Mesendoderm (in vitro differentiated cells): Measurements from ENCODE around the gene CNOT4.

Experiments
- DNase-seq: peaks from one replicate; pipeline ENCODE4 v3.0.0; 2013
- H2AK5ac ChIP-seq: 2 replicates; pipeline ENCODE4 v1.6.1; 2013; ENCODE audit warnings: low read length, inconsistent platforms
- H2BK120ac ChIP-seq: 2 replicates; pipeline ENCODE4 v1.6.1; 2013; ENCODE audit warnings: low read depth, mild to moderate bottlenecking, low read length, moderate library complexity, mixed read lengths
- H2BK15ac ChIP-seq: replicated peaks from 2 replicates; pipeline ENCODE4 v1.6.1; 2013; ENCODE audit warnings: low read depth, mild to moderate bottlenecking, moderate library complexity
- H2BK5ac ChIP-seq: 2 replicates; pipeline ENCODE4 v1.6.1; 2013; ENCODE audit warnings: low read length, inconsistent platforms
- H3K18ac ChIP-seq: 2 replicates; pipeline ENCODE4 v1.6.1; 2013; ENCODE audit warnings: mild to moderate bottlenecking, low read length, mixed read lengths
- H3K23ac ChIP-seq: one replicate; pipeline ENCODE4 v1.6.1; 2013; ENCODE audit warnings: low read length
- H3K27ac ChIP-seq: 2 replicates; pipeline ENCODE4 v1.5.1; 2013; ENCODE audit warnings: low read depth, mild to moderate bottlenecking, inconsistent platforms, low read length, moderate library complexity
- H3K27me3 ChIP-seq: 2 replicates; pipeline ENCODE4 v1.6.1; 2013; ENCODE audit warnings: low read length, control low read depth, mild to moderate bottlenecking, inconsistent platforms; ENCODE audit not compliant: insufficient read depth, poor library complexity
- H3K36me3 ChIP-seq: 2 replicates; pipeline ENCODE4 v1.6.1; 2013; ENCODE audit warnings: low read length, inconsistent platforms; ENCODE audit not compliant: control insufficient read depth, insufficient read depth
- H3K4ac ChIP-seq: one replicate; pipeline ENCODE4 v1.6.1; 2013; ENCODE audit warnings: low read depth, mild to moderate bottlenecking, low read length, moderate library complexity
- H3K4me1 ChIP-seq: 2 replicates; pipeline ENCODE4 v1.6.1; 2013; ENCODE audit warnings: low read depth, low read length, inconsistent platforms; ENCODE audit not compliant: control insufficient read depth
- H3K4me2 ChIP-seq: 2 replicates; pipeline ENCODE4 v1.6.1; 2013; ENCODE audit warnings: low read length
- H3K4me3 ChIP-seq: 2 replicates; pipeline ENCODE4 v1.5.1; 2013; ENCODE audit warnings: mild to moderate bottlenecking, low read length
- H3K56ac ChIP-seq: one replicate; pipeline ENCODE4 v1.6.1; 2013; ENCODE audit warnings: low read length
- H3K79me1 ChIP-seq: 2 replicates; pipeline ENCODE4 v1.6.1; 2013; ENCODE audit warnings: low read length, inconsistent platforms
- H3K79me2 ChIP-seq: 2 replicates; pipeline ENCODE4 v1.6.1; 2013; ENCODE audit warnings: mild to moderate bottlenecking, low read length; ENCODE audit not compliant: control insufficient read depth, insufficient read depth
- H3K9ac ChIP-seq: 2 replicates; pipeline ENCODE4 v1.6.1; 2013; ENCODE audit warnings: low read length, inconsistent platforms
- H4K5ac ChIP-seq: one replicate; pipeline ENCODE4 v1.6.1; 2013; ENCODE audit warnings: low read length
- H4K8ac ChIP-seq: one replicate; pipeline ENCODE4 v1.6.1; 2013; ENCODE audit warnings: low read depth, mild to moderate bottlenecking, control low read depth, low read length, moderate library complexity
- WGBS: extraction: QIAGEN DNeasy Blood & Tissue Kit; methylation state at CpG from one replicate; pipeline ENCODE4 v1.1.7; 2013; ENCODE audit warnings: low lambda C conversion rate, missing lambda C conversion rate; ENCODE audit not compliant: insufficient coverage; ENCODE audit errors: extremely low coverage; 5-methylcytosine and 5-hydroxymethylcytosine counted together

CNOT4 gene

DNA sequence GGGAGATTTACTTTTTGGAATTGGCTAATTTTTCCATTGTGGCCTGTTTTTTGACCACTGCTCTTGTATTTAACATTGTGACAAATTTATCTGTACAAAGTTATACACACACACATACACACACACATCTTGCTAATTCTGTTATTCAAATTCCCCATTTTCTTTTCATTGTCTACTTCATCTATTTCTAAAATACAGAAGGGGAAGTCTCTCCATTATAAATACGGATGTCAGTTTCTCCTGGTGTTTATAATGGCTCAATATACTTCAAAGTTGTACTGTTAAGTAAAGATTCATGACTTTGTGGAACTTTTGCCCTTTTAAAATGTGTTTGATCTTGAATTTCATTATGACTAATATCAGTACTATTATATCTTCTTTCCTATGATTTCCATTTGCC, 81.0 kb downstream of the CNOT4 start:
- H2BK5ac ChIP-seq = no peak overlapping the region
- H3K79me2 ChIP-seq = peaks cover 2% of the 10 kb centered on the region
- no peak overlapping the region for H3K18ac ChIP-seq
- H3K4me1 ChIP-seq = no peaks in the 10 kb centered on the region
- H2AK5ac ChIP-seq = no peak overlapping the region
- no peaks in the 10 kb centered on the region for H3K27me3 ChIP-seq
- no peak overlapping the region for H3K4me3 ChIP-seq
- H3K36me3 ChIP-seq = no peaks in the 10 kb centered on the region
- WGBS = no CpG with 5 or more reads among the region's 1 CpG
- no peak overlapping the region for H4K5ac ChIP-seq
- H3K27ac ChIP-seq = no peak overlapping the region
- no peak overlapping the region for H3K23ac ChIP-seq
- H2BK120ac ChIP-seq = no peak overlapping the region
- no peak overlapping the region for H3K56ac ChIP-seq
- no peak overlapping the region for H3K4ac ChIP-seq
- H2BK15ac ChIP-seq = no peak overlapping the region
- peaks cover 4% of the 10 kb centered on the region for H3K79me1 ChIP-seq
- H4K8ac ChIP-seq = no peak overlapping the region
- DNase-seq = no peak
- H3K4me2 ChIP-seq = no peak overlapping the region
- H3K9ac ChIP-seq = no peak overlapping the region

DNA sequence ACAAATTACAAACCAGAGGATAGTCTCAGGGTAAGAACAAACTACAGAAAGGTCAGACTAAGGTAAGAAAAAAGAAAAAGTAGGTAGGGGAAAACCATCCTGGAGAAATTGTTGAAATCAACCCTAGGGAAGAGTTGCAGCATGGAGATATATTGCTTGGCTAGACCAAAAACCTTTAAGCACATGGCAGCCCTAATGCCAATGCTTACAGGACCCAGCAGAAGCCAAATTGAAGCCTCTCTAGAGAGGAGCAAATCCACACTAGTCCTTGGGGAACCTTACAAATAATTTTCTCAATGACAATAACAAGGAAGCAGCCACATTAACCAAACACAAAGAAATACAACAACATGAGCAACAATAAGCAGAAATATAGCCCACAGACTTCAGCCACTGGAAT, 81.9 kb downstream of the CNOT4 start:
- Histone ChIP-seq H3K4me1 (no peaks in the 10 kb centered on the region), H3K36me3 (no peaks in the 10 kb centered on the region), H3K79me2 (peaks cover 2% of the 10 kb centered on the region), H3K79me1 (peaks cover 4% of the 10 kb centered on the region), H2BK120ac (no peak overlapping the region), H3K23ac (no peak overlapping the region), H4K8ac (no peak overlapping the region), H3K27me3 (no peaks in the 10 kb centered on the region), H3K4me3 (no peak overlapping the region), H3K9ac (no peak overlapping the region), H3K4ac (no peak overlapping the region), H2BK15ac (no peak overlapping the region), H3K27ac (no peak overlapping the region), H3K56ac (no peak overlapping the region), H3K18ac (no peak overlapping the region), H2BK5ac (no peak overlapping the region), H3K4me2 (no peak overlapping the region), H2AK5ac (no peak overlapping the region), H4K5ac (no peak overlapping the region)
- no peak for DNase-seq

DNA sequence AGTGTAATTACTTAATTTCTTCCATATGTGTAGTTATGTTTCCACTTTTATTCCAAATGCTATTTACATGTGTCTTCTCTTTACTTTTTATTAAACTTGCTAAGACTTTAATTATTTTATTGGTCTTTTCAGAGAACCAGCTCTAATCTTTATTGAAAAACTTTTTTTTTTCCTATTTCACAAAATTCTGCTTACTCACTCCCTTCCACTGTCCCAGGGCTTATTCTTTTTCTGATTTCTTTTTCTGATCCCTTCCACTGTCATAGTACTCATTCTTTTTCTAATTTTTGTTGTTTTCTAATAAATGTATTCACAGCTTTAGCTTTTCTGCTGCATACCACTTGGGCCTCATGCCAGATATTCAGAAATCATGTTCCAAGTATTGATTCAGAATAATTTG, 82.7 kb downstream of the CNOT4 start:
- Histone ChIP-seq H3K9ac (no peak overlapping the region), H3K4ac (no peak overlapping the region), H3K56ac (no peak overlapping the region), H4K8ac (no peak overlapping the region), H4K5ac (no peak overlapping the region), H3K36me3 (no peaks in the 10 kb centered on the region), H2AK5ac (no peak overlapping the region), H3K23ac (no peak overlapping the region), H2BK120ac (no peak overlapping the region), H2BK15ac (no peak overlapping the region), H3K27me3 (no peaks in the 10 kb centered on the region), H3K4me2 (no peak overlapping the region), H3K4me1 (no peaks in the 10 kb centered on the region), H3K27ac (no peak overlapping the region), H3K79me2 (peaks cover 2% of the 10 kb centered on the region), H3K79me1 (peaks cover 4% of the 10 kb centered on the region), H2BK5ac (no peak overlapping the region), H3K4me3 (no peak overlapping the region), H3K18ac (no peak overlapping the region)
- DNase-seq = no peak

DNA sequence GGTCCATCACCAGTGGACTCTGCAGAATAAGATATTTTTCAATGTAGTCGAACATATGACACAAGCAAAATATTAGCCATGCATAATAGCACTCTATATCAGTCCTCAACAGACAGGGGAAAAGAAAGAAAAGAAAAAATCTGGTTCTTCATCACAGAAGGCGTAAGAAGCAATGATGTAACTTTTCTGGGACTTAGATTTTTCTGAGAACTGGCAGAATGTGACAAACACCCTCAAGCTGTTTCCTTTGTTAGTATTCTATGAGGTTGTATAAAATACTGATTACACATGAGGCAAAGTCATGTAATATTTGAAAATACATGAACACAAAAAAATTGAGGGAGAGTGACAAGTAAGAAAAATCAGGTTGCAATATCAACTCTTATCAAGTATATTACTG, 84.9 kb downstream of the CNOT4 start:
- H3K79me2 ChIP-seq = peaks cover 2% of the 10 kb centered on the region
- no peak for DNase-seq
- no CpG with 5 or more reads among the region's 2 CpGs for WGBS
- H3K36me3 ChIP-seq = no peaks in the 10 kb centered on the region
- H3K4me2 ChIP-seq = no peak overlapping the region
- H2BK15ac ChIP-seq = no peak overlapping the region
- no peaks in the 10 kb centered on the region for H3K27me3 ChIP-seq
- H3K4ac ChIP-seq = no peak overlapping the region
- no peak overlapping the region for H3K27ac ChIP-seq
- H3K4me3 ChIP-seq = no peak overlapping the region
- H3K56ac ChIP-seq = no peak overlapping the region
- no peak overlapping the region for H3K23ac ChIP-seq
- H2BK5ac ChIP-seq = no peak overlapping the region
- no peak overlapping the region for H4K5ac ChIP-seq
- H3K18ac ChIP-seq = no peak overlapping the region
- no peaks in the 10 kb centered on the region for H3K4me1 ChIP-seq
- H3K9ac ChIP-seq = no peak overlapping the region
- H3K79me1 ChIP-seq = peaks cover 4% of the 10 kb centered on the region
- H2BK120ac ChIP-seq = no peak overlapping the region
- no peak overlapping the region for H2AK5ac ChIP-seq
- no peak overlapping the region for H4K8ac ChIP-seq

DNA sequence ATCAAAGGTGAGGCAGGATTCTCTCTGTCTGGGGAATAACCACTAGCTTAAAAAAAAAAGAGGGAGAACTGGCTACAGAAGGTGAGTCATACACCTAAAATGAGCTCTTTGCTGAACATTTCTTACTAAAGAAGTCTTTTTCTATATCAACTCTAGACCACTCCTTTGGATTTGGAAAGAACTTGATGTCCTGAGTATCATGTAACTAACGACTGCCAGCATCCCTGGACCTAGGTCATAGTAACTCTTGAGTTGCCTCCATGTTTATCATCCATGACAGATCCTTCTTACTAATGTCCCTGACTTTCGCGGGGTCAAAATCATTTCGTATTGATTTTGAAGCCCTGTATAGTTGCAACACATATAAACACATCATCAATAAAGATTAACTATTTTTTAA, 89.1 kb downstream of the CNOT4 start:
- Histone ChIP-seq H3K23ac (no peak overlapping the region), H2BK5ac (no peak overlapping the region), H2BK120ac (no peak overlapping the region), H3K56ac (no peak overlapping the region), H3K18ac (no peak overlapping the region), H4K8ac (no peak overlapping the region), H3K27ac (no peak overlapping the region), H3K4me3 (no peak overlapping the region), H3K4ac (no peak overlapping the region), H4K5ac (no peak overlapping the region), H2BK15ac (no peak overlapping the region), H3K27me3 (no peaks in the 10 kb centered on the region), H3K4me2 (no peak overlapping the region), H3K79me2 (no peaks in the 10 kb centered on the region), H2AK5ac (no peak overlapping the region), H3K79me1 (peaks cover 2% of the 10 kb centered on the region), H3K36me3 (no peaks in the 10 kb centered on the region), H3K9ac (no peak overlapping the region), H3K4me1 (no peaks in the 10 kb centered on the region)
- no CpG with 5 or more reads among the region's 4 CpGs for WGBS
- no peak for DNase-seq

DNA sequence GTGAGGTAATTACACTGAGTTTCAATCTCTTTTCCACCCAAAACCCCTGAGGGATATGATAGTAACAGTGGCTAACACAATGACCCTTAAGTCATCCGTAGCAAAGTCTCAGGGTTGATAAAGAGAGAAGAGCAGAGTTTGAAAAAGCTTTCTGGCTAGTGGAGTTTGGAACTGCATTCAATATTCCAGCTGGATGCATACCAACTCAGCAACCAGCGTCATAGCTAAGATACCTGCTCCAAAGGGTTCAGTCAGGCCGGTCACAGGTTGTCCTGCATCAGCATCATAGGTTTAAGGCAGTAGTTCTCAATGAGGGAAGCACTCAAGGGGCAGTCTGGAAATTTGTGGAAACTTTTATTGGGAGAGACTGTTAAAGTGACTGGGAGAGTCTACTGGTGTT, 93.5 kb downstream of the CNOT4 start:
- Histone ChIP-seq H3K4me3 (no peak overlapping the region), H3K4me2 (no peak overlapping the region), H3K27me3 (no peaks in the 10 kb centered on the region), H3K23ac (no peak overlapping the region), H2BK120ac (no peak overlapping the region), H3K56ac (no peak overlapping the region), H2BK5ac (no peak overlapping the region), H2BK15ac (no peak overlapping the region), H4K5ac (no peak overlapping the region), H3K36me3 (no peaks in the 10 kb centered on the region), H3K79me2 (no peaks in the 10 kb centered on the region), H2AK5ac (no peak overlapping the region), H3K18ac (no peak overlapping the region), H4K8ac (no peak overlapping the region), H3K4ac (no peak overlapping the region), H3K4me1 (no peaks in the 10 kb centered on the region), H3K27ac (no peak overlapping the region), H3K79me1 (no peaks in the 10 kb centered on the region), H3K9ac (no peak overlapping the region)
- WGBS = no CpG with 5 or more reads among the region's 3 CpGs
- no peak for DNase-seq
